Activated CD8-positive, alpha-beta T cell treated with anti-CD3 and anti-CD28 coated beads, Interleukin-2, amount 10 ng/mL, durations not matched to agents 7 days and 5 days (primary cell): ENCODE results near the gene FBXO2. TPM values are rescaled to one million over a fixed set of nuclear protein-coding genes. Genes with fewer than 3 reads are reported as not detected.
A peak's percentile ranks its signal among the peaks of the same experiment; 100 is the strongest.

Source experiments
- ATAC-seq: fragments of 150-1000 bp; cut with Tn5 transposase; one replicate; pipeline ENCODE4 v1.10.0; 2021; ENCODE audit warnings: moderate library complexity
- CTCF ChIA-PET: fragments of 350-600 bp; sonication (Branson Sonifier 250); formaldehyde crosslinking; loops from one replicate; lab custom pipeline; 2021; ENCODE audit warnings: antibody characterized with exemption; lab: Charles Lee
- POLR2A ChIA-PET: fragments of 350-600 bp; sonication (Branson Sonifier 250); formaldehyde crosslinking; loops from one replicate; lab custom pipeline; 2021; ENCODE audit warnings: antibody characterized with exemption; lab: Charles Lee
- DNase-seq: peaks from one replicate; pipeline ENCODE4 v3.0.0-alpha.2; 2020
- H3K27ac Mint-ChIP-seq: one replicate; pipeline ENCODE4 v1.8.0; 2021; ENCODE audit warnings: mild to moderate bottlenecking, mixed read lengths
- H3K27me3 Mint-ChIP-seq: one replicate; pipeline ENCODE4 v1.8.0; 2021; ENCODE audit warnings: low read depth, mixed read lengths
- H3K36me3 Mint-ChIP-seq: one replicate; pipeline ENCODE4 v1.8.0; 2021; ENCODE audit warnings: low read depth, mixed read lengths
- H3K4me1 Mint-ChIP-seq: one replicate; pipeline ENCODE4 v1.8.0; 2021; ENCODE audit warnings: low read depth, mixed read lengths
- H3K4me3 Mint-ChIP-seq: one replicate; pipeline ENCODE4 v1.8.0; 2021; ENCODE audit warnings: mild to moderate bottlenecking, mixed read lengths
- H3K9me3 Mint-ChIP-seq: one replicate; pipeline ENCODE4 v1.8.0; 2022; ENCODE audit warnings: mixed read lengths; ENCODE audit not compliant: insufficient read depth
- total RNA-seq, 2 experiments: library from RNA; stranded (reverse); gene quantifications; one replicate each; pipeline ENCODE4 v1.2.3, GENCODE V29; 2021

Gene FBXO2
- total RNA-seq, 2 experiments from 2014 or later: 5.6 to 6.0 TPM

DNA sequence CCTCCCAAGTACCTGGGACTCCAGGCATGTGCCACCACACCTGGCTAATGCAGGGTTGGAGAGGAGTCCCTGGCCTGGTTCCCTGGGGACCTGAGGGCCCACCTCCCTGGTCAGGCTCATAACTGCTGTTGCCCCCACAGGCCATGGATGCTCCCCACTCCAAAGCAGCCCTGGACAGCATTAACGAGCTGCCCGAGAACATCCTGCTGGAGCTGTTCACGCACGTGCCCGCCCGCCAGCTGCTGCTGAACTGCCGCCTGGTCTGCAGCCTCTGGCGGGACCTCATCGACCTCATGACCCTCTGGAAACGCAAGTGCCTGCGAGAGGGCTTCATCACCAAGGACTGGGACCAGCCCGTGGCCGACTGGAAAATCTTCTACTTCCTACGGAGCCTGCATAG is 14.3 kb upstream of the FBXO2 start:
- DNase-seq: no peak
- Mint-ChIP-seq H3K36me3 (peaks cover 41% of the 10 kb centered on the region), H3K9me3 (no peaks in the 10 kb centered on the region), H3K27ac (peak overlapping the region; percentile 39), H3K4me1 (peaks cover 25% of the 10 kb centered on the region), H3K27me3 (no peaks in the 10 kb centered on the region), H3K4me3 (no peak overlapping the region)
- CTCF ChIA-PET: interaction anchor here (1.1 kb wide), 1 partner anchor 51 kb away, joined by 5 read pairs; no protein-coding TSS in a partner anchor
- POLR2A ChIA-PET: no interaction called here
- ATAC-seq: no peak

DNA sequence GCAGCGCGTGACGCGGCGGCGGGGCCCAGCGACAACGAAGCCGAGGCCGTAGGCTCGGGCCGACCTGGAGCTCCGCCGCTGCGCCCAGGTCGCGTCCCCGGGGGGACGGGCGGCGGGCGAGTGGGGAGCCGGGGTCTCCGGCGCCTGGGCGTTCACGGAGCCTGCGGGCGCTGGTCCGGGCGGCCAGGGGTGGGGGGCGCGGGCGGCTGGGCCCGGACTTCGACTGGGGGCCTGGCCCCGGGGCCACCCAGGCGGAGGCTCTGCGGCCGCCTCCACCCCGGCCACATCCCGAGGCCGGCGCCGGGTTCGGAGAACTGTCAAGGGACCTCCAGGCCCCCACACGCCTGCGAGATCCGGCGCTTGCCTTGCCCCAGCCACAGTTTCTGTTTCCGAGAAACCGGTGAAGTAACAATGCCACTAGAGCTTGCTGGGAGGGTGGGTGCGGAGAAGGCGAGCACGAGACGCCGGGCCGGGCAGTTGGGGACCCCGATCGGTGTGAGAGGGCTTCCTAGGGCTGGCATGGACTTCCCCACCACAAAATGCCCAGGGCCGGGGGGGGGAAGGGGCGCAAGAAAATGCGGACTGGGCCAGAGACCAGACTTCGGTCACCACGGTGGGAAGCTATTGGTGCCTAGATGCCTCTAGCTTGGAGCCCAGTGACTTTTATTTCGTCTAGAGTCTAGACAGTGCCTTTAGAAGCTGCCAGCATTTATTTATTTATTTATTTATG is 10.3 kb upstream of the FBXO2 start:
- ChIA-PET CTCF (interaction anchor here (0.7 to 4.3 kb wide), 27 partner anchors 9 to 627 kb away, joined by 3 to 86 read pairs (median 5); partner anchors contain the start of genes AGTRAP, FBXO2, FBXO44 and MAD2L2), POLR2A (interaction anchor here (0.8 to 2.7 kb wide), 21 partner anchors 9 to 245 kb away, joined by 3 to 38 read pairs (median 5); partner anchors contain the start of genes AGTRAP, FBXO2, FBXO44 and MAD2L2)
- Mint-ChIP-seq H3K27me3 (no peaks in the 10 kb centered on the region), H3K4me3 (peak overlapping the region; percentile 90), H3K27ac (peak overlapping the region; percentile 94), H3K4me1 (peaks cover 35% of the 10 kb centered on the region), H3K9me3 (no peaks in the 10 kb centered on the region), H3K36me3 (peaks cover 50% of the 10 kb centered on the region)
- peak; percentile 82 for ATAC-seq
- peak; percentile 90 for DNase-seq

DNA sequence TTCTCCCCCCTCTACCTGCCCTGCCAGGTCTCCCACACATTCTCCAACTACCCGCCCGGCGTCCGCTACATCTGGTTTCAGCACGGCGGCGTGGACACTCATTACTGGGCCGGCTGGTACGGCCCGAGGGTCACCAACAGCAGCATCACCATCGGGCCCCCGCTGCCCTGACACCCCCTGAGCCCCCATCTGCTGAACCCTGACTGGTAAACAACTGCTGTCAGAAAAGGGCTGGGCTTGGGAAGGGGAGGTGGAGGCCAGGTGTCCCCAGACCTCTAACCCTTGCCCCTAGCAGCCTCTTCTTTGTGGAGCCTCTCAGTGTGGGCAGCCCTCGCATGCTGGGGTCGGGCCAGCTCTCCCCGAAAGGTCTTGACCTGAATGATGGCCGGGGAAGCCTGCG is 6.9 kb upstream of the FBXO2 start:
- ChIA-PET CTCF (interaction anchor here (1.9 kb wide), 1 partner anchor 59 kb away, joined by 9 read pairs; no protein-coding TSS in a partner anchor), POLR2A (interaction anchor here (1.2 kb wide), 1 partner anchor 247 kb away, joined by 4 read pairs; no protein-coding TSS in a partner anchor)
- DNase-seq (no peak), ATAC-seq (no peak)
- H3K4me3 Mint-ChIP-seq: no peak overlapping the region
- H3K4me1 Mint-ChIP-seq: peaks cover 23% of the 10 kb centered on the region
- no peaks in the 10 kb centered on the region for H3K27me3 Mint-ChIP-seq
- H3K36me3 Mint-ChIP-seq: peaks cover 48% of the 10 kb centered on the region
- no peak overlapping the region for H3K27ac Mint-ChIP-seq
- H3K9me3 Mint-ChIP-seq: no peaks in the 10 kb centered on the region

DNA sequence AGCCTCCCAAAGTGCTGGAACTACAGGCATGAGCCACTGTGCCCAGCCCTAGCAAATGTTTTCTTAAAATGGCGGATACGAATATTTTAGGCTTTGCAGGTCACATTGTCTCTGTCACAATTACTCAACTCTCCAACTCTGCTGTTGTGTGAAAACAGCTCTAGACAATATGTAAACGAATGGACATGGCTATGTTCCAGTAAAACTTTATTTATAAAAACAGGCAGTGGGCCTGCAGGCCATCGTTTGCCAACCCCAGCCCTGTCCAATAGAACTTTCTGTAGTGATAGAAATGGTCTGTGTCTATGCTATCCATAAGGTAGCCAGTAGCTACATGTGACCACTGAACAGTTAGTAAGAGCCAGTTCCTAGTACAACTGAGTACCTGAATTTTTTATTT is 5.5 kb upstream of the FBXO2 start:
- DNase-seq (no peak), ATAC-seq (no peak)
- POLR2A ChIA-PET: interaction anchor here (1.1 to 1.2 kb wide), 2 partner anchors 41 to 248 kb away, joined by 3 to 4 read pairs; no protein-coding TSS in a partner anchor
- Mint-ChIP-seq H3K9me3 (no peaks in the 10 kb centered on the region), H3K27me3 (no peaks in the 10 kb centered on the region), H3K4me3 (no peak overlapping the region), H3K4me1 (peaks cover 26% of the 10 kb centered on the region), H3K36me3 (peaks cover 49% of the 10 kb centered on the region), H3K27ac (no peak overlapping the region)
- CTCF ChIA-PET: interaction anchor here (1.9 kb wide), 1 partner anchor 60 kb away, joined by 9 read pairs; no protein-coding TSS in a partner anchor

DNA sequence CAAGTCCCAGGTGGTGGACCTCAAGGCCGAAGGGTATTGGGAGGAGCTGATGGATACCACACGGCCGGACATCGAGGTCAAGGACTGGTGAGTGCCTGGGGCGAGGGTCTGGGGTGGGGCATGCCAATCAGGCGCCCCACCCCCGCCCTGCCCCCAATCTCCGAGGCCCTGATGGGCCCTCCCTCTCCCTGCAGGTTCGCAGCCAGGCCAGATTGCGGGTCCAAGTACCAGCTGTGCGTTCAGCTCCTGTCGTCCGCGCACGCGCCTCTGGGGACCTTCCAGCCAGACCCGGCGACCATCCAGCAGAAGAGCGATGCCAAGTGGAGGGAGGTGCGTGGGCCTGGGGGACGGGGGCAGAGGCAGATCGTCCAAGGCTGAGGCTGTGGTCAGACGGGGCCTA is 4.3 kb upstream of the FBXO2 start:
- Mint-ChIP-seq H3K36me3 (peaks cover 49% of the 10 kb centered on the region), H3K4me3 (no peak overlapping the region), H3K4me1 (peaks cover 27% of the 10 kb centered on the region), H3K9me3 (no peaks in the 10 kb centered on the region), H3K27ac (no peak overlapping the region), H3K27me3 (no peaks in the 10 kb centered on the region)
- no peak for DNase-seq
- CTCF ChIA-PET: interaction anchor here (1.1 kb wide), 1 partner anchor 13 kb away, joined by 4 read pairs; no protein-coding TSS in a partner anchor
- no peak for ATAC-seq
- POLR2A ChIA-PET: interaction anchor here (3.8 kb wide), 1 partner anchor 249 kb away, joined by 15 read pairs; no protein-coding TSS in a partner anchor

DNA sequence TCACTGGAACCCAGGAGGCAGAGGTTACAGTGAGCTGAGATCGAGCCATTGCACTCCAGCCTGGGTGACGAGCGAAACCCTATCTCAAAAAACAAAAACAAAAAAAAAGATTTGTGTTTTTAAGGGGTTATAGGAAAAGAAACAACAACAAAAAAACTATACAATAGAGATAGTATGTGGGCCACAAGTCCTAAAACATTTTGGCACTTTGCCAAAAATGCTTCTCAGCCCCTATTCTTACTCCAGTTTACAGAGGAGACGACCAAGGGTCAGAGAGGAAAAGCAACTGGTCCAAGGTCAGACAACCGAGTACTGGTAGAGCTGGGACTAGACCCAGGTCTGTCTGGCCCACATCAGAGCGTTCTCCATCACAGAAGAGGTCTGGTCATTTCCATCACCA is 3.4 kb upstream of the FBXO2 start:
- ATAC-seq (no peak), DNase-seq (no peak)
- Mint-ChIP-seq H3K4me1 (peaks cover 23% of the 10 kb centered on the region), H3K9me3 (no peaks in the 10 kb centered on the region), H3K27ac (no peak overlapping the region), H3K4me3 (no peak overlapping the region), H3K36me3 (peaks cover 43% of the 10 kb centered on the region), H3K27me3 (no peaks in the 10 kb centered on the region)
- ChIA-PET POLR2A (interaction anchor here (3.8 kb wide), 1 partner anchor 250 kb away, joined by 15 read pairs; no protein-coding TSS in a partner anchor), CTCF (no interaction called here)

DNA sequence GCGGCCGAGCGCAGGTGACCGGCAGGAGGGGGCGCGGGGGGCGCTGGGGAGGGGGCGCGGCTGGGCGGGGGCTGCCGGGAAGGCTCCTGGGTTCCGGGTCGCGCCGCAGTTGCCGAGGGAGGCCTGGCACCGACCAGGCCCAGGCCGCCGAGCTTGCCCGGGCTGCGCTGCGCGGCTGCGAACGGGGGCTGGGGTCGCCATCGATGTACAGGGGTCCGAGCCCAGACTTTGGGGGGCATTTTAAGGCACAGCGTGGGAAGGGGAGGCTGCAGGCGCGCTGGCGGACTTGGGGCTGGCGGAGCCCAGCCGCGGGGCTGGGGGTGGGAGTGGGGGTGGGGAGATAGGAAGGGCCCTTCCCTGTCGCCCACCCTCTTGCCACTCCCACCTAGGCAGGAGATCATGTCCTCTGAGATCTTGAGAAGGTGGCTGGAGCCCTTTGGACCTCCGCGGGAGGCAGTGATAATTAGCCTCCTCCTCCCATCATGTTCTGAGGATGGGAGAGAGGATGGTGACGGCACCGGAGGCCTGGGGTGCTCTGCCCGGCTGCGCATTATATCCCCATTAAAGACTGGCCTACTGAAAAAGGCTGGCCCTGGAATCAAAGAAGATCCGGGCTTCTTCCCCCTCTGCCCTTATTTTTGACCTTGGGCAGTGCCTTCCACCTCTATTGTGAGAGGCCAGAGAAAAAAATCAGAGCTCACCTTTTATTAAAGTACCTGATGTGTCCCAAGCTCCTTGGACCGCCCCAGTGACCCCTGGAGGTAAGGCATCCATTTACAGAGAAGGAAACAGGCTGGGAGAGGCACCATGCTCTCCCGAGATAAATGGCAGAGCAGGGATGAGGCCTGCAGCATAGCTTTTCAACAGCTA is 945 bp upstream of the FBXO2 start:
- no peaks in the 10 kb centered on the region for H3K9me3 Mint-ChIP-seq
- H3K27me3 Mint-ChIP-seq: no peaks in the 10 kb centered on the region
- H3K27ac Mint-ChIP-seq: no peak overlapping the region
- H3K4me3 Mint-ChIP-seq: peak overlapping the region; percentile 74
- peaks cover 26% of the 10 kb centered on the region for H3K36me3 Mint-ChIP-seq
- H3K4me1 Mint-ChIP-seq: peaks cover 32% of the 10 kb centered on the region
- no peak for DNase-seq
- ATAC-seq: peak; percentile 39
- CTCF ChIA-PET: interaction anchor here (1.0 to 7.2 kb wide), 3 partner anchors 9 to 64 kb away, joined by 3 to 86 read pairs (median 25); partner anchors contain the start of gene FBXO6
- POLR2A ChIA-PET: interaction anchor here (3.8 to 4.2 kb wide), 2 partner anchors 9 to 253 kb away, joined by 15 to 30 read pairs; partner anchors contain the start of gene FBXO6

DNA sequence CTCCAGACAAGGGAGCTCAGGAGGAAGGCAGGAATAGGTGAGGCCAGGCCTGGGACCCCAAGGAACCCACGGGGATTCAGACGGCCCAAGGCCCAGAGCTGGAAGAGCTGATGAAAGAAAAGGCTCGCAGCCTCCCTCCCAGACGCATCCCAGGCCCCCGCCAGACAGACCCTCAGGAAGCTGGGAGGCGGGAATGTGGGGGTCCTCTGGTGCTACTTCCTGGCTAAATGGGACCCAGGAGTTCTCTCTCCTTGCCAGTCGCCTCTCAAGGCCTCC is 430 bp downstream of the FBXO2 start:
- peaks cover 40% of the 10 kb centered on the region for H3K4me1 Mint-ChIP-seq
- CTCF ChIA-PET: interaction anchor here (1.1 to 7.2 kb wide), 4 partner anchors 10 to 238 kb away, joined by 3 to 86 read pairs (median 22); partner anchors contain the start of gene FBXO6
- H3K9me3 Mint-ChIP-seq: no peaks in the 10 kb centered on the region
- peak overlapping the region; percentile 40 for H3K4me3 Mint-ChIP-seq
- DNase-seq (no peak), ATAC-seq (no peak)
- POLR2A ChIA-PET: interaction anchor here (2.3 to 4.2 kb wide), 3 partner anchors 10 to 254 kb away, joined by 11 to 30 read pairs (median 24); partner anchors contain the start of gene FBXO6
- no peak overlapping the region for H3K27ac Mint-ChIP-seq
- H3K36me3 Mint-ChIP-seq: peaks cover 18% of the 10 kb centered on the region
- H3K27me3 Mint-ChIP-seq: peaks cover 2% of the 10 kb centered on the region

DNA sequence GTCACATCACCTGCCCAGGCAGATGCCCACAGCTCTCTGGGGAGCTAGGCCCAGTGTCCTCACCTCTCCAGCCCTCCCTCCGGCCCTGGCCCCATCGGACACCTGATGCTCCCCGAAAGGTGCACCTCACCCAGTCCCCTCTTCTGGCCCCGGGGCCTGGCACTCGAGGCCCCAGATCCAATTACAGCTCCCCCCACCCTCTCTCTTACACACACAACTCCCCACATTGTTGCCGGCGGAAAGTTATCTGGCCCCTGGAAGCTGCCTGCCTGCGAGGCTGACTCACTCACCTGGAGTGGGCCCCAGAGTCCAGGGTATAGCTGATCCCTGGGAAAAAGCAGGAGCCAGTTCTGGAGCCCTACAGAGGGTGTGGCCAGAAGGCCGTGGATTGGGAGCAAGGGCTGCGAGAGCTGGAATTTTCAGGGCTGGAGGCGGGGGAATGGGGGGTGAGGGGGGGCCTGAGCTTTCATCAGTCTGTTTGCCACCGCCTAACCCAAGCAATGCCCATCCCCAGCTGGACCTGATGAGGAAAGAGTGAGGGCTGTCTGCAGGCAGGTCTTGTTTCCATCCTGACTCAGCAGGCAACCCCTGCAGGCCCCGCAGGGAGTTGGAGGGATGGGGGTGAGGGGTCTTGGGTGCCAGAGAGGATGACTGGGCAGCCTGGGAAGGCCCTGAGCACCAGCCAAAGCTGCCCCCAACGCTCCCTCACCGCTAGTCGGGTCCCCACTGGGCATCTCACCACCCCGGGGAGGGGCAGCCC is 948 bp downstream of the FBXO2 start:
- H3K9me3 Mint-ChIP-seq: no peaks in the 10 kb centered on the region
- no peak for ATAC-seq
- peaks cover 2% of the 10 kb centered on the region for H3K27me3 Mint-ChIP-seq
- ChIA-PET CTCF (interaction anchor here (1.1 to 7.2 kb wide), 5 partner anchors 11 to 615 kb away, joined by 3 to 86 read pairs (median 19); partner anchors contain the start of gene FBXO6), POLR2A (interaction anchor here (1.2 to 4.2 kb wide), 4 partner anchors 11 to 256 kb away, joined by 4 to 30 read pairs (median 18); partner anchors contain the start of gene FBXO6)
- peaks cover 43% of the 10 kb centered on the region for H3K4me1 Mint-ChIP-seq
- H3K4me3 Mint-ChIP-seq: peak overlapping the region; percentile 40
- no peak for DNase-seq
- no peak overlapping the region for H3K27ac Mint-ChIP-seq
- peaks cover 15% of the 10 kb centered on the region for H3K36me3 Mint-ChIP-seq

DNA sequence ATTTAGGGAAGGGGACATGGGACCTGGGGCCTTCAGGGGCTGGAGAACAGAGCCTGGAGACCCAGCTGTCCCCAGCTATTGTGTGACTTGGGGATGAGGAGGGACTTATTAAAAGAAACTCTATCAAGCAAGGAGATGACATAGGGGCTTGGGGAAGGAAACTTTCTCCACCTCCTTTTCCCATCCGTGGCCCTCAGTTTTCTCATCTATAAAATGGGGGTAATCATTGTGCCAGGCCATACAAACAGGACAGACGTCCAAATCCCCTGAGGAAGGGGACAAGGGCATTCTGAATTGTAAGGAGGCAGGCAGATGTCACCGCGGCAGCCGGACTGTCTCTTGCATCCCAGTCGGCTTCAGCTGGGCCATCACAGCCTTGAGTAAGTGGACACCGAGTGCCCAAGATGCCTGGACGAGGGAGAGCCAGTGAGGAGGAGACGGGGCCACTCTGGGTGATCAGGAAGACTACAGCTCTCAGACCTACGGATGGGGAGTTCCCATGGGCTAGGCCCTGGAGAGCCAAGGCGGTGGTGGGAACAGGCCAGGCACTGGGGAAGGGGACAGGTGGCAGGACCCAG is 1.9 kb downstream of the FBXO2 start:
- H3K4me3 Mint-ChIP-seq: no peak overlapping the region
- ATAC-seq: no peak
- ChIA-PET POLR2A (interaction anchor here (1.2 to 4.2 kb wide), 4 partner anchors 12 to 257 kb away, joined by 4 to 30 read pairs (median 18); partner anchors contain the start of gene FBXO6), CTCF (interaction anchor here (1.9 to 7.2 kb wide), 7 partner anchors 10 to 614 kb away, joined by 4 to 86 read pairs (median 19); partner anchors contain the start of gene FBXO6)
- DNase-seq: no peak
- H3K9me3 Mint-ChIP-seq: no peaks in the 10 kb centered on the region
- H3K27me3 Mint-ChIP-seq: peaks cover 2% of the 10 kb centered on the region
- H3K36me3 Mint-ChIP-seq: peaks cover 9% of the 10 kb centered on the region
- no peak overlapping the region for H3K27ac Mint-ChIP-seq
- H3K4me1 Mint-ChIP-seq: peaks cover 39% of the 10 kb centered on the region
